GM12878 (cell line): Measurements from ENCODE around the gene HIC1.

ENCODE experiments used
- EZH2 ChIP-seq: IDR thresholded peaks from 2 replicates; pipeline ENCODE4 v1.6.1; 2012; ENCODE audit warnings: low read depth, mild to moderate bottlenecking, control low read depth, inconsistent platforms, low read length, borderline replicate concordance; ENCODE audit not compliant: control insufficient read depth
- POLR2A ChIP-seq: IDR thresholded peaks from 2 replicates; pipeline ENCODE4 v1.6.1; 2011; ENCODE audit warnings: low read depth, mild to moderate bottlenecking, low read length
- RFX5 ChIP-seq: IDR thresholded peaks from 2 replicates; pipeline ENCODE4 v1.6.1; 2011; ENCODE audit warnings: low read depth, low read length, improper control_type of control experiment
- RUNX3 ChIP-seq: IDR thresholded peaks from 2 replicates; pipeline ENCODE4 v1.6.1; 2012; ENCODE audit warnings: low read length, inconsistent platforms
- SMAD1 ChIP-seq: fragments of 450-650 bp; IDR thresholded peaks from 2 replicates; pipeline ENCODE4 v1.6.1; 2018; ENCODE audit warnings: mild to moderate bottlenecking, low read depth; ENCODE audit not compliant: partially characterized antibody
- SP1 ChIP-seq: IDR thresholded peaks from one replicate; pipeline ENCODE4 v1.6.1; 2011; ENCODE audit warnings: low read depth, low read length
- ZNF622 ChIP-seq: fragments of 450-650 bp; IDR thresholded peaks from 2 replicates; pipeline ENCODE4 v1.6.1; 2017; ENCODE audit warnings: mild to moderate bottlenecking, inconsistent platforms

- no peak for TF ChIP-seq SMAD1
- TF ChIP-seq POLR2A = no peak
- no peak for TF ChIP-seq EZH2
- no peak for TF ChIP-seq RFX5
- TF ChIP-seq RUNX3 = no peak
- TF ChIP-seq SP1 = no peak
- no peak for TF ChIP-seq ZNF622
These were observed 37.4 kb downstream of the HIC1 start for GRCh38 chr17:2092253-2092652.
